SK-N-SH (cell line): Measurements from ENCODE around the gene OR56A1. TPM values are rescaled to one million over a fixed set of nuclear protein-coding genes. Genes with fewer than 3 reads are reported as not detected.

ENCODE experiments used
- CTCF ChIA-PET: fragments of 300-600, 350-600 bp; formaldehyde crosslinking; extraction: SDS; loops from one replicate; lab custom pipeline; 2021; lab: Yijun Ruan, JAX
- POLR2A ChIA-PET: fragments of 350-600 bp; sonication (Branson Sonifier 250); formaldehyde crosslinking; extraction: SDS; loops from one replicate; lab custom pipeline; 2020; ENCODE audit warnings: antibody characterized with exemption, inconsistent platforms; lab: Yijun Ruan, JAX
- DNase-seq: peaks from one replicate; pipeline ENCODE4 v3.0.0; 2012
- H2AFZ ChIP-seq: fragments of 200-600 bp; sonication (generic); 2 replicates; pipeline ENCODE4 v1.8.1; 2016; ENCODE audit warnings: antibody characterized with exemption, mild to moderate bottlenecking, low read depth
- H3F3A ChIP-seq: fragments of 200-600 bp; sonication (generic); replicated peaks from 2 replicates; pipeline ENCODE3; 2016; ENCODE audit warnings: antibody characterized with exemption, mild to moderate bottlenecking; ENCODE audit not compliant: insufficient read depth
- H3K27ac ChIP-seq, 2 experiments: fragments of 200-500 bp in 1 of 2; fragments of 200-600 bp in 1 of 2; sonication (Bioruptor generic) in 1 of 2; sonication (generic), shearing (Covaris generic) in 1 of 2; 2 replicates each; pipeline versions ENCODE4 v1.5.1 to v1.6.1; 2014 to 2016; ENCODE audit warnings: low read depth in 2 of 2, inconsistent platforms in 1 of 2, low read length in 1 of 2, mild to moderate bottlenecking in 1 of 2, mixed read lengths in 1 of 2
- H3K27me3 ChIP-seq: fragments of 200-600 bp; sonication (generic), shearing (Covaris generic); 2 replicates; pipeline ENCODE4 v1.6.1; 2016; ENCODE audit warnings: mixed run types; ENCODE audit not compliant: insufficient read depth
- H3K36me3 ChIP-seq, 2 experiments: fragments of 200-500 bp in 1 of 2; fragments of 200-600 bp in 1 of 2; sonication (Bioruptor generic) in 1 of 2; sonication (generic) in 1 of 2; replicated peaks in 1 of 2; 2 replicates each; pipeline versions ENCODE3 to v1.5.1; 2014 to 2016; ENCODE audit warnings: low read length in 1 of 2, mild to moderate bottlenecking in 1 of 2; ENCODE audit not compliant: insufficient read depth in 2 of 2, control insufficient read depth in 1 of 2
- H3K4me1 ChIP-seq, 2 experiments: fragments of 200-500 bp in 1 of 2; fragments of 200-600 bp in 1 of 2; sonication (Bioruptor generic) in 1 of 2; sonication (generic), shearing (Covaris generic) in 1 of 2; 2 replicates each; pipeline versions ENCODE4 v1.5.1 to v1.6.1; 2014 to 2016; ENCODE audit warnings: low read depth in 1 of 2, low read length in 1 of 2, mixed run types in 1 of 2; ENCODE audit not compliant: insufficient read depth in 2 of 2, control insufficient read depth in 1 of 2
- H3K4me2 ChIP-seq: fragments of 200-600 bp; sonication (generic), shearing (Covaris generic); 2 replicates; pipeline ENCODE4 v1.6.1; 2017; ENCODE audit warnings: mixed run types
- H3K4me3 ChIP-seq, 2 experiments: fragments of 200-500 bp in 1 of 2; fragments of 200-600 bp in 1 of 2; sonication (Bioruptor generic) in 1 of 2; sonication (generic), shearing (Covaris generic) in 1 of 2; 2 replicates each; pipeline versions ENCODE4 v1.5.1 to v1.8.1; 2014 to 2016; ENCODE audit warnings: low read depth in 2 of 2, inconsistent platforms in 1 of 2, low read length in 1 of 2, mild to moderate bottlenecking in 1 of 2, mixed read lengths in 1 of 2, moderate library complexity in 1 of 2
- H3K79me2 ChIP-seq: fragments of 200-600 bp; sonication (generic); 2 replicates; pipeline ENCODE4 v1.8.1; 2017; ENCODE audit warnings: mild to moderate bottlenecking; ENCODE audit not compliant: insufficient read depth
- H3K9ac ChIP-seq: fragments of 200-600 bp; sonication (generic); 2 replicates; pipeline ENCODE4 v1.6.1; 2017; ENCODE audit warnings: mixed run types
- H3K9me2 ChIP-seq: fragments of 200-600 bp; sonication (generic); 2 replicates; pipeline ENCODE4 v1.6.1; 2017; ENCODE audit warnings: mixed run types
- H3K9me3 ChIP-seq: fragments of 200-600 bp; sonication (generic); 2 replicates; pipeline ENCODE4 v1.6.1; 2017; ENCODE audit warnings: mixed run types, mild to moderate bottlenecking, moderate library complexity
- H4K20me1 ChIP-seq: fragments of 200-600 bp; sonication (generic); 2 replicates; pipeline ENCODE4 v1.6.1; 2017; ENCODE audit warnings: mild to moderate bottlenecking, mixed run types; ENCODE audit not compliant: insufficient read depth
- CHD2 ChIP-seq: fragments of 150-350 bp; IDR thresholded peaks from 2 replicates; pipeline ENCODE4 v1.6.1; 2018; ENCODE audit warnings: low read length; ENCODE audit not compliant: partially characterized antibody
- CTCF ChIP-seq: fragments of 200-600 bp; sonication (generic); IDR thresholded peaks from 2 replicates; pipeline ENCODE4 v1.6.1; 2017; ENCODE audit warnings: antibody characterized with exemption, mild to moderate bottlenecking, moderate library complexity
- ELF1 ChIP-seq: IDR thresholded peaks from 2 replicates; pipeline ENCODE4 v1.4.0; 2012
- FOSL2 ChIP-seq: IDR thresholded peaks from 2 replicates; pipeline ENCODE4 v1.4.0; 2012; ENCODE audit warnings: low read depth, mild to moderate bottlenecking, moderate library complexity, borderline replicate concordance
- GABPA ChIP-seq: IDR thresholded peaks from 2 replicates; pipeline ENCODE4 v1.4.0; 2012; ENCODE audit warnings: low read depth, mild to moderate bottlenecking
- JUND ChIP-seq: IDR thresholded peaks from 2 replicates; pipeline ENCODE4 v1.4.0; 2012
- RAD21 ChIP-seq: IDR thresholded peaks from 2 replicates; pipeline ENCODE4 v1.6.1; 2012; ENCODE audit warnings: mild to moderate bottlenecking, low read length
- RCOR1 ChIP-seq: fragments of 150-350 bp; IDR thresholded peaks from 2 replicates; pipeline ENCODE4 v1.6.1; 2017; ENCODE audit warnings: antibody characterized with exemption, low read length
- SIN3A ChIP-seq: IDR thresholded peaks from 2 replicates; pipeline ENCODE4 v1.6.1; 2012; ENCODE audit warnings: low read depth, mild to moderate bottlenecking, low read length, moderate library complexity, borderline replicate concordance
- SMC3 ChIP-seq: IDR thresholded peaks from 2 replicates; pipeline ENCODE4 v1.6.1; 2012; ENCODE audit warnings: low read depth, low read length, improper control_type of control experiment
- TCF12 ChIP-seq: IDR thresholded peaks from 2 replicates; pipeline ENCODE4 v1.4.0; 2012
- USF1 ChIP-seq: IDR thresholded peaks from 2 replicates; pipeline ENCODE4 v1.4.0; 2012; ENCODE audit warnings: low read depth, borderline replicate concordance
- WGBS: methylation state at CpG from one replicate; pipeline ENCODE4 v1.1.6; 2017; ENCODE audit warnings: low lambda C conversion rate; 5-methylcytosine and 5-hydroxymethylcytosine counted together
- polyA plus RNA-seq, 3 experiments: library from polyadenylated mRNA; depleted of rRNA; stranded (reverse); fragments of >200 nt; gene quantifications; 2 replicates each; pipeline ENCODE4 v1.2.3, GENCODE V29; 2012
- TF ChIP-seq, protein P1 (sequence below): IDR thresholded peaks from 2 replicates; pipeline ENCODE4; 2012

Gene OR56A1
- polyA plus RNA-seq, 1 of the 3 experiments (the other 2 are of a cell fraction): not detected

GRCh38 chr11:6027501-6027900, 3.1 kb downstream of the OR56A1 start:
- no peaks in the 10 kb centered on the region for H3F3A ChIP-seq
- H3K79me2 ChIP-seq: no peaks in the 10 kb centered on the region
- H3K4me3 ChIP-seq: no peak overlapping the region
- POLR2A ChIA-PET: no interaction called here
- no peaks in the 10 kb centered on the region for H3K9me2 ChIP-seq
- H2AFZ ChIP-seq: no peak overlapping the region
- H3K36me3 ChIP-seq: no peaks in the 10 kb centered on the region
- no peaks in the 10 kb centered on the region for H4K20me1 ChIP-seq
- no peaks in the 10 kb centered on the region for H3K27me3 ChIP-seq
- no peak for DNase-seq
- no peak overlapping the region for H3K4me2 ChIP-seq
- H3K27ac ChIP-seq: no peak overlapping the region
- 0% methylated on average over 1 of the region's 1 CpG for WGBS
- H3K9me3 ChIP-seq: no peaks in the 10 kb centered on the region
- H3K9ac ChIP-seq: no peak overlapping the region
- TF ChIP-seq JUND (no peak), SMC3 (no peak), ELF1 (no peak), SIN3A (no peak), FOSL2 (no peak), RCOR1 (no peak)
- TF ChIP-seq, protein P1, sequence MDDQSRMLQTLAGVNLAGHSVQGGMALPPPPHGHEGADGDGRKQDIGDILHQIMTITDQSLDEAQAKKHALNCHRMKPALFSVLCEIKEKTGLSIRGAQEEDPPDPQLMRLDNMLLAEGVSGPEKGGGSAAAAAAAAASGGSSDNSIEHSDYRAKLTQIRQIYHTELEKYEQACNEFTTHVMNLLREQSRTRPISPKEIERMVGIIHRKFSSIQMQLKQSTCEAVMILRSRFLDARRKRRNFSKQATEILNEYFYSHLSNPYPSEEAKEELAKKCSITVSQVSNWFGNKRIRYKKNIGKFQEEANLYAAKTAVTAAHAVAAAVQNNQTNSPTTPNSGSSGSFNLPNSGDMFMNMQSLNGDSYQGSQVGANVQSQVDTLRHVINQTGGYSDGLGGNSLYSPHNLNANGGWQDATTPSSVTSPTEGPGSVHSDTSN: no peak
- H3K4me1 ChIP-seq: no peaks in the 10 kb centered on the region
- CTCF ChIA-PET: no interaction called here

- no peak for DNase-seq
- H4K20me1 ChIP-seq: no peaks in the 10 kb centered on the region
- no peaks in the 10 kb centered on the region for H3K9me3 ChIP-seq
- H3K9ac ChIP-seq: no peak overlapping the region
- POLR2A ChIA-PET: no interaction called here
- CTCF ChIA-PET: interaction anchor here (0.9 kb wide), 1 partner anchor 337 kb away, joined by 3 read pairs; no protein-coding TSS in a partner anchor
- no peak overlapping the region for H3K4me2 ChIP-seq
- no peaks in the 10 kb centered on the region for H3K79me2 ChIP-seq
- no peaks in the 10 kb centered on the region for H3K4me1 ChIP-seq
- H3K27ac ChIP-seq: no peak overlapping the region
- H3K4me3 ChIP-seq: no peak overlapping the region
- no peaks in the 10 kb centered on the region for H3K9me2 ChIP-seq
- no peak overlapping the region for H2AFZ ChIP-seq
- H3F3A ChIP-seq: no peaks in the 10 kb centered on the region
- no peaks in the 10 kb centered on the region for H3K27me3 ChIP-seq
- TF ChIP-seq, protein P1: no peak
- no peak for TF ChIP-seq CHD2
- no peak for TF ChIP-seq GABPA
- WGBS: 0% methylated on average over 2 of the region's 2 CpGs
- no peaks in the 10 kb centered on the region for H3K36me3 ChIP-seq
Measured at GRCh38 chr11:6025056-6025455, 5.5 kb downstream of the OR56A1 start.

- no peaks in the 10 kb centered on the region for H3K27me3 ChIP-seq
- H3K79me2 ChIP-seq: no peaks in the 10 kb centered on the region
- ChIA-PET CTCF (interaction anchor here (0.7 to 2.4 kb wide), 7 partner anchors 29 to 340 kb away, joined by 3 to 15 read pairs (median 3); no protein-coding TSS in a partner anchor), POLR2A (no interaction called here)
- no peaks in the 10 kb centered on the region for H3K9me3 ChIP-seq
- WGBS: 3% methylated on average over 4 of the region's 4 CpGs
- no peaks in the 10 kb centered on the region for H3K36me3 ChIP-seq
- H3F3A ChIP-seq: no peaks in the 10 kb centered on the region
- H3K9me2 ChIP-seq: no peaks in the 10 kb centered on the region
- H3K4me1 ChIP-seq: no peaks in the 10 kb centered on the region
- H3K4me2 ChIP-seq: no peak overlapping the region
- no peak for DNase-seq
- H3K9ac ChIP-seq: no peak overlapping the region
- TF ChIP-seq RAD21 (peak; percentile 68), TCF12 (no peak), CTCF (peak; percentile 56), USF1 (no peak), SMC3 (peak; percentile 19; the same call in 1 of the 2 replicates), JUND (no peak)
- H3K27ac ChIP-seq: no peak overlapping the region
- no peak overlapping the region for H3K4me3 ChIP-seq
- H4K20me1 ChIP-seq: no peaks in the 10 kb centered on the region
- no peak overlapping the region for H2AFZ ChIP-seq
Measured at GRCh38 chr11:6022956-6023355, 7.6 kb downstream of the OR56A1 start.
